Upper lobe of right lung (tissue), 1 donor: ENCODE measurements around the gene FAM171A1. TPM values are rescaled to one million over a fixed set of nuclear protein-coding genes. Genes with fewer than 3 reads are reported as not detected.

Experiments
- ATAC-seq: fragments of 200-7000 bp; cut with Tn5 transposase; one replicate; pipeline ENCODE4 v1.9.1; 2020; ENCODE audit warnings: mild to moderate bottlenecking, moderate library complexity
- DNase-seq: peaks from one replicate; pipeline ENCODE4 v3.0.0-alpha.2; 2020
- H3K27ac ChIP-seq: fragments of 200-600 bp; one replicate; pipeline ENCODE4 v1.8.0; 2022
- H3K27me3 ChIP-seq: fragments of 200-600 bp; one replicate; pipeline ENCODE4 v1.8.0; 2022; ENCODE audit warnings: mild to moderate bottlenecking
- H3K36me3 ChIP-seq: fragments of 200-600 bp; one replicate; pipeline ENCODE4 v1.8.0; 2022
- H3K4me1 ChIP-seq: fragments of 200-600 bp; one replicate; pipeline ENCODE4 v1.8.0; 2022
- H3K4me3 ChIP-seq: fragments of 200-600 bp; one replicate; pipeline ENCODE4 v1.8.0; 2022; ENCODE audit warnings: mild to moderate bottlenecking
- H3K9me3 ChIP-seq: fragments of 200-600 bp; one replicate; pipeline ENCODE4 v1.8.0; 2022
- CTCF ChIP-seq: fragments of 200-600 bp; IDR thresholded peaks from one replicate; pipeline ENCODE4 v1.8.0; 2022; ENCODE audit warnings: antibody characterized with exemption
- intact Hi-C: fragments of 100-400 bp; cut with DNase I; formaldehyde crosslinking; loops from one replicate; pipeline ENCODE4 v1.11.0; 2022
- total RNA-seq: library from RNA; stranded (reverse); fragmentation: NEBNext Ultra II Directional; extraction: Animal tissue kit (Norgen Biotek cat#: 25700); gene quantifications from one replicate; pipeline ENCODE4 v1.2.1, GENCODE V29; 2021
- donor health status: DM: no; HTN: yes; CAD: no; lungs with severe emphysema.

The FAM171A1 gene
- total RNA-seq, 1 donor from 2014 or later, result 17.3 TPM

GRCh38 chr10:15316145-15316544, 54.9 kb downstream of the FAM171A1 start:
- Histone ChIP-seq H3K27me3 (no peaks in the 10 kb centered on the region), H3K27ac (no peak overlapping the region), H3K4me1 (peaks cover 28% of the 10 kb centered on the region), H3K9me3 (no peaks in the 10 kb centered on the region), H3K36me3 (no peaks in the 10 kb centered on the region), H3K4me3 (no peak overlapping the region)
- intact Hi-C loops, result no loop called here
- no peak for DNase-seq
- no peak for TF ChIP-seq CTCF
- no peak for ATAC-seq

- H3K27me3 ChIP-seq, result no peaks in the 10 kb centered on the region
- no peak for ATAC-seq
- DNase-seq, result no peak
- no peaks in the 10 kb centered on the region for H3K36me3 ChIP-seq
- H3K27ac ChIP-seq, result no peak overlapping the region
- no peak for TF ChIP-seq CTCF
- no peak overlapping the region for H3K4me3 ChIP-seq
- intact Hi-C loops, result no loop called here
- H3K4me1 ChIP-seq, result peaks cover 20% of the 10 kb centered on the region
- H3K9me3 ChIP-seq, result no peaks in the 10 kb centered on the region
Observed at GRCh38 chr10:15315286-15315685, 55.8 kb downstream of the FAM171A1 start.

- no peaks in the 10 kb centered on the region for H3K36me3 ChIP-seq
- no peak for ATAC-seq
- no peak for DNase-seq
- no peak overlapping the region for H3K4me3 ChIP-seq
- H3K27ac ChIP-seq, result no peak overlapping the region
- no peak for TF ChIP-seq CTCF
- intact Hi-C loops, result no loop called here
- H3K9me3 ChIP-seq, result no peaks in the 10 kb centered on the region
- peaks cover 19% of the 10 kb centered on the region for H3K4me1 ChIP-seq
- H3K27me3 ChIP-seq, result no peaks in the 10 kb centered on the region
Observed at GRCh38 chr10:15314482-15315045, 56.5 kb downstream of the FAM171A1 start.

GRCh38 chr10:15313843-15314242, 57.2 kb downstream of the FAM171A1 start:
- Histone ChIP-seq H3K4me3 (no peak overlapping the region), H3K36me3 (no peaks in the 10 kb centered on the region), H3K4me1 (peaks cover 19% of the 10 kb centered on the region), H3K9me3 (no peaks in the 10 kb centered on the region), H3K27ac (peak overlapping the region; percentile 24), H3K27me3 (no peaks in the 10 kb centered on the region)
- intact Hi-C loops, result no loop called here
- TF ChIP-seq CTCF, result no peak
- ATAC-seq (peak; percentile 56), DNase-seq (no peak)

GRCh38 chr10:15313047-15313446, 58.0 kb downstream of the FAM171A1 start:
- Histone ChIP-seq H3K27ac (peak overlapping the region; percentile 24), H3K9me3 (no peaks in the 10 kb centered on the region), H3K27me3 (no peaks in the 10 kb centered on the region), H3K4me1 (peaks cover 19% of the 10 kb centered on the region), H3K4me3 (no peak overlapping the region), H3K36me3 (no peaks in the 10 kb centered on the region)
- no peak for ATAC-seq
- TF ChIP-seq CTCF, result no peak
- intact Hi-C loops, result no loop called here
- DNase-seq, result no peak
